ENCODE data around the gene OSTM1. TPM values are rescaled to one million over a fixed set of nuclear protein-coding genes. Genes with fewer than 3 reads are reported as not detected.

OSTM1 gene
- total and polyA plus RNA-seq, 5 donors from 2014 or later = 32.2 to 56.2 (median 46.5) TPM

DNA sequence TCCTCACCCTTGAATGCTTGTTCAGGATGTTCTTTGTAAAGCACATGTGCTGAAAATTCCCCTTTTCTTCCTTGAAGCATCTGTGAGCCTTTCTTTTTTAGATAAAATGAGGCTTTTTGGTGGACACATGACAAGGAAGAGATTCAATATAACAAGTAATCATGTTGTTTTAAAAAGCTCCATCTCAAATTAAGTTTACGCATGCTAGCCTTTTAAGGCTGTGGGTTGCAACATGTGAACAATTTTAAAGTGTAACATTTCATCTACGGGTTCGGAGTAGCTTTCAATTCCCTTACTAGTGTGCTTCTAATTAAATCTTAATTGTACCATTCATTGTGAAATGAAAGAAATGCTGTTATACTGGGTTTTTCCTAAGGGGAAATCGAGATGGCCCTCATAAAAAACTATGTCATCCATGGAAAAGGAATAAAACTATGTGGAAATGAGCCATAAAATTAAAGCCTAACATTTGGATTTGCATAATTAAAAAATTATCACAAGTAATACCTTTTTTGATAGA, 19.3 kb upstream of the OSTM1 start:
- DNase-seq (no peak), ATAC-seq (ENCODE audit: low read depth in 2 of 2) (no peak)
- Histone ChIP-seq H3K27ac (ENCODE audit: insufficient read depth, low read length, poor library complexity, severe bottlenecking) (no peak overlapping the region), H3K27me3 (ENCODE audit: control insufficient read depth, insufficient read depth, low read length) (peaks cover 24% of the 10 kb centered on the region), H3K4me3 (ENCODE audit: low read depth, low read length) (no peak overlapping the region), H3K9me3 (ENCODE audit: control insufficient read depth in 2 of 2, low read length in 2 of 2) (no peaks in the 10 kb centered on the region), H3K4me1 (ENCODE audit: control insufficient read depth, insufficient read depth, low read length, poor library complexity, severe bottlenecking) (no peaks in the 10 kb centered on the region), H3K36me3 (ENCODE audit: control insufficient read depth, insufficient read depth, low read length) (no peaks in the 10 kb centered on the region)
- H3K9me3 Mint-ChIP-seq = peaks cover 0 to 3% (median 0%) of the 10 kb centered on the region in 7 donors
- H3K36me3 Mint-ChIP-seq = no peaks in the 10 kb centered on the region
- H3K27me3 Mint-ChIP-seq = peaks cover 65% of the 10 kb centered on the region
- H3K27ac Mint-ChIP-seq = no peak overlapping the region
- no peak overlapping the region for H3K4me3 Mint-ChIP-seq
- H3K4me1 Mint-ChIP-seq = no peaks in the 10 kb centered on the region

- no peaks in the 10 kb centered on the region for H3K36me3 Mint-ChIP-seq
- H3K4me3 Mint-ChIP-seq = no peak overlapping the region
- H3K27me3 ChIP-seq (ENCODE audit: control insufficient read depth, insufficient read depth, low read length) = peaks cover 32% of the 10 kb centered on the region
- peaks cover 0 to 3% (median 0%) of the 10 kb centered on the region in 7 donors for H3K9me3 Mint-ChIP-seq
- no peak overlapping the region for H3K4me3 ChIP-seq (ENCODE audit: low read depth, low read length)
- DNase-seq (no peak), ATAC-seq (ENCODE audit: low read depth in 2 of 2) (no peak)
- H3K36me3 ChIP-seq (ENCODE audit: control insufficient read depth, insufficient read depth, low read length) = no peaks in the 10 kb centered on the region
- H3K4me1 Mint-ChIP-seq = no peaks in the 10 kb centered on the region
- no peaks in the 10 kb centered on the region for H3K4me1 ChIP-seq (ENCODE audit: control insufficient read depth, insufficient read depth, low read length, poor library complexity, severe bottlenecking)
- H3K9me3 ChIP-seq (ENCODE audit: control insufficient read depth in 2 of 2, low read length in 2 of 2) = no peaks in the 10 kb centered on the region
- H3K27ac Mint-ChIP-seq = no peak overlapping the region
- H3K27me3 Mint-ChIP-seq = peaks cover 56% of the 10 kb centered on the region
- H3K27ac ChIP-seq (ENCODE audit: insufficient read depth, low read length, poor library complexity, severe bottlenecking) = no peak overlapping the region
These were observed 16.7 kb upstream of the OSTM1 start for GRCh38 chr6:108091288-108091687.

DNA sequence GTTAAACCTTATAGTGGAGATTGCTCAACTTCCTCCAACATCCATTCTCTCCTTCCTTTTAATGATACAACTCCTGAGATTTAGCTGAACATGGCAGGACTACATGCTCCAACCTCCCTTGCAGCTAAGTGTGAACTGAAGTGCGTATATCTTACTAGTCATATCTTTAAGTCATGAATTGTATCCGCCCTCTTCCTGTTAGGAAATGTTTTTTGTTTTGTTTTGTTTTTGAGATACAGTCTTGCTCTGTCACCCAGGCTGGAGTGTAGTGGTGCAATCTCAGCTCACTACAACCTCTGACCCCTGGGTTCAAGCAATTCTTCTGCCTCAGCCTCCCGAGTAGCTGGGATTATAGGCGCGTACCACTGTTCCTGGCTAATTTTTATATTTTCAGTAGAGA, 8.8 kb upstream of the OSTM1 start:
- peaks cover 50% of the 10 kb centered on the region for H3K27me3 Mint-ChIP-seq
- Histone ChIP-seq H3K36me3 (ENCODE audit: control insufficient read depth, insufficient read depth, low read length) (no peaks in the 10 kb centered on the region), H3K4me1 (ENCODE audit: control insufficient read depth, insufficient read depth, low read length, poor library complexity, severe bottlenecking) (no peaks in the 10 kb centered on the region), H3K27me3 (ENCODE audit: control insufficient read depth, insufficient read depth, low read length) (peaks cover 22% of the 10 kb centered on the region), H3K9me3 (ENCODE audit: control insufficient read depth in 2 of 2, low read length in 2 of 2) (no peaks in the 10 kb centered on the region), H3K27ac (ENCODE audit: insufficient read depth, low read length, poor library complexity, severe bottlenecking) (no peak overlapping the region), H3K4me3 (ENCODE audit: low read depth, low read length) (no peak overlapping the region)
- H3K36me3 Mint-ChIP-seq = no peaks in the 10 kb centered on the region
- ATAC-seq (ENCODE audit: low read depth in 2 of 2) (no peak), DNase-seq (no peak)
- no peak overlapping the region for H3K27ac Mint-ChIP-seq
- peaks cover 0 to 3% (median 0%) of the 10 kb centered on the region in 7 donors for H3K9me3 Mint-ChIP-seq
- H3K4me1 Mint-ChIP-seq = no peaks in the 10 kb centered on the region
- no peak overlapping the region for H3K4me3 Mint-ChIP-seq

- H3K27ac ChIP-seq (ENCODE audit: insufficient read depth, low read length, poor library complexity, severe bottlenecking) = no peak overlapping the region
- DNase-seq (no peak), ATAC-seq (ENCODE audit: low read depth in 2 of 2) (no peak)
- H3K4me1 ChIP-seq (ENCODE audit: control insufficient read depth, insufficient read depth, low read length, poor library complexity, severe bottlenecking) = no peaks in the 10 kb centered on the region
- H3K36me3 ChIP-seq (ENCODE audit: control insufficient read depth, insufficient read depth, low read length) = no peaks in the 10 kb centered on the region
- no peak overlapping the region for H3K4me3 ChIP-seq (ENCODE audit: low read depth, low read length)
- peaks cover 25% of the 10 kb centered on the region for H3K27me3 ChIP-seq (ENCODE audit: control insufficient read depth, insufficient read depth, low read length)
- H3K9me3 Mint-ChIP-seq = peaks cover 0 to 3% (median 0%) of the 10 kb centered on the region in 7 donors
- no peaks in the 10 kb centered on the region for H3K9me3 ChIP-seq (ENCODE audit: control insufficient read depth in 2 of 2, low read length in 2 of 2)
- H3K27ac Mint-ChIP-seq = no peak overlapping the region
- H3K4me3 Mint-ChIP-seq = no peak overlapping the region
- no peaks in the 10 kb centered on the region for H3K4me1 Mint-ChIP-seq
- no peaks in the 10 kb centered on the region for H3K36me3 Mint-ChIP-seq
- peaks cover 55% of the 10 kb centered on the region for H3K27me3 Mint-ChIP-seq
These were observed 8.0 kb upstream of the OSTM1 start for GRCh38 chr6:108082539-108082938.

- Histone ChIP-seq H3K4me3 (ENCODE audit: low read depth, low read length) (no peak overlapping the region), H3K4me1 (ENCODE audit: control insufficient read depth, insufficient read depth, low read length, poor library complexity, severe bottlenecking) (peaks cover 2% of the 10 kb centered on the region), H3K9me3 (ENCODE audit: control insufficient read depth in 2 of 2, low read length in 2 of 2) (no peaks in the 10 kb centered on the region), H3K27ac (ENCODE audit: insufficient read depth, low read length, poor library complexity, severe bottlenecking) (no peak overlapping the region), H3K36me3 (ENCODE audit: control insufficient read depth, insufficient read depth, low read length) (no peaks in the 10 kb centered on the region), H3K27me3 (ENCODE audit: control insufficient read depth, insufficient read depth, low read length) (peaks cover 16% of the 10 kb centered on the region)
- no peak overlapping the region for H3K4me3 Mint-ChIP-seq
- H3K27me3 Mint-ChIP-seq = peaks cover 42% of the 10 kb centered on the region
- no peaks in the 10 kb centered on the region for H3K36me3 Mint-ChIP-seq
- DNase-seq = no peak
- H3K9me3 Mint-ChIP-seq = peaks cover 0 to 3% (median 0%) of the 10 kb centered on the region in 7 donors
- H3K27ac Mint-ChIP-seq = no peak overlapping the region
- peaks cover 0 to 2% (median 0%) of the 10 kb centered on the region in 4 donors for H3K4me1 Mint-ChIP-seq
- no peak for ATAC-seq (ENCODE audit: low read depth in 2 of 2)
These were observed 5.7 kb upstream of the OSTM1 start for GRCh38 chr6:108080010-108080780.

DNA sequence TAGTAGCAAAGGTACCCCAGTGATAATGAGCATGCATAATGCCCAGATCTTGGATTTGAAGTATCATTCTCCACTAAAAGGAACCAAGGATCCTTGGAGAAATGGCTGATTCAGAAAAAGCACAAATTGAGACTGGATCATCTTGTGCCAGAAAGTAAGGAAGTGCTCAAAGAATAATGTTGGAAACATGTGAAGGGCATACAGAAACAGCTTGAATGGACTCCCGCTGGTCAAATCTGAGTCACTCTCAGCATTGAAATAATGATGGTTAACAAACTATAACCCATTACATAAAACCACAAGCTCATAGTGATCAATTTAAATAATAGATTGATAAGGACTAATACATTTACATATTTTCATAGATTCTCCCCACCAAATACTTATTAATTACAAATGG, 3.6 kb upstream of the OSTM1 start:
- DNase-seq (no peak), ATAC-seq (ENCODE audit: low read depth in 2 of 2) (no peak)
- Mint-ChIP-seq H3K27ac (no peak overlapping the region), H3K36me3 (peaks cover 2% of the 10 kb centered on the region), H3K27me3 (peaks cover 33% of the 10 kb centered on the region), H3K9me3 (no peaks in the 10 kb centered on the region), H3K4me3 (no peak overlapping the region), H3K4me1 (peaks cover 5 to 15% (median 8%) of the 10 kb centered on the region in 4 donors)
- Histone ChIP-seq H3K27me3 (ENCODE audit: control insufficient read depth, insufficient read depth, low read length) (peaks cover 16% of the 10 kb centered on the region), H3K4me3 (ENCODE audit: low read depth, low read length) (no peak overlapping the region), H3K4me1 (ENCODE audit: control insufficient read depth, insufficient read depth, low read length, poor library complexity, severe bottlenecking) (peaks cover 16% of the 10 kb centered on the region), H3K36me3 (ENCODE audit: control insufficient read depth, insufficient read depth, low read length) (no peaks in the 10 kb centered on the region), H3K27ac (ENCODE audit: insufficient read depth, low read length, poor library complexity, severe bottlenecking) (no peak overlapping the region), H3K9me3 (ENCODE audit: control insufficient read depth in 2 of 2, low read length in 2 of 2) (no peaks in the 10 kb centered on the region)

- Histone ChIP-seq H3K27me3 (ENCODE audit: control insufficient read depth, insufficient read depth, low read length) (peaks cover 5% of the 10 kb centered on the region), H3K4me3 (ENCODE audit: low read depth, low read length) (peak overlapping the region; percentile 87), H3K36me3 (ENCODE audit: control insufficient read depth, insufficient read depth, low read length) (no peaks in the 10 kb centered on the region), H3K9me3 (ENCODE audit: control insufficient read depth in 2 of 2, low read length in 2 of 2) (no peaks in the 10 kb centered on the region), H3K4me1 (ENCODE audit: control insufficient read depth, insufficient read depth, low read length, poor library complexity, severe bottlenecking) (peaks cover 20% of the 10 kb centered on the region), H3K27ac (ENCODE audit: insufficient read depth, low read length, poor library complexity, severe bottlenecking) (peak overlapping the region; percentile 74)
- Mint-ChIP-seq H3K27me3 (peaks cover 10% of the 10 kb centered on the region), H3K4me3 (peak overlapping the region; percentile 90 to 94 (median 92)), H3K4me1 (peaks cover 12 to 35% (median 17%) of the 10 kb centered on the region in 4 donors), H3K27ac (peak overlapping the region in 2 of 3 donors; percentile 88 to 92), H3K9me3 (no peaks in the 10 kb centered on the region), H3K36me3 (peaks cover 4% of the 10 kb centered on the region)
- DNase-seq (no peak), ATAC-seq (ENCODE audit: low read depth in 2 of 2) (peak in 1 of 2 donors; percentile 7)
These were observed 533 bp downstream of the OSTM1 start for GRCh38 chr6:108074057-108074358.

Data from CD4-positive, CD25-positive, alpha-beta regulatory T cell (primary cell).